Brain microvascular endothelial cell (primary cell): ENCODE measurements around the gene COX20.

Experiments used
- DNase-seq: peaks from one replicate; pipeline ENCODE4 v3.0.0-alpha.2; 2020
- H3K27ac ChIP-seq: fragments of 250-450 bp; sonication (Bioruptor Pico); 2 replicates; pipeline ENCODE4 v1.5.1; 2020; ENCODE audit warnings: mild to moderate bottlenecking, moderate library complexity
- H3K27me3 ChIP-seq: fragments of 250-450 bp; sonication (Bioruptor Pico); replicated peaks from 2 replicates; pipeline ENCODE4 v1.5.1; 2020; ENCODE audit warnings: mild to moderate bottlenecking
- H3K36me3 ChIP-seq: fragments of 250-450 bp; sonication (Bioruptor Pico); replicated peaks from 2 replicates; pipeline ENCODE4 v1.5.1; 2020; ENCODE audit warnings: mild to moderate bottlenecking
- H3K4me3 ChIP-seq: 2 replicates; pipeline ENCODE4 v1.5.1; 2011; ENCODE audit warnings: low read depth, mild to moderate bottlenecking, control low read depth, low read length, moderate library complexity
- in situ Hi-C: cut with HindIII; loops from 2 replicates; pipeline ENCODE4 v1.10.0; 2017; ENCODE audit warnings: low sequenced_read_pairs, low pct_ligation_motif_present
- TF ChIP-seq, protein P1 (sequence below): IDR thresholded peaks from 2 replicates; pipeline ENCODE4 v1.5.1; 2011; ENCODE audit warnings: low read depth, mild to moderate bottlenecking, moderate library complexity, low read length, control low read depth, inconsistent platforms; ENCODE audit errors: missing control alignments

Gene COX20

DNA sequence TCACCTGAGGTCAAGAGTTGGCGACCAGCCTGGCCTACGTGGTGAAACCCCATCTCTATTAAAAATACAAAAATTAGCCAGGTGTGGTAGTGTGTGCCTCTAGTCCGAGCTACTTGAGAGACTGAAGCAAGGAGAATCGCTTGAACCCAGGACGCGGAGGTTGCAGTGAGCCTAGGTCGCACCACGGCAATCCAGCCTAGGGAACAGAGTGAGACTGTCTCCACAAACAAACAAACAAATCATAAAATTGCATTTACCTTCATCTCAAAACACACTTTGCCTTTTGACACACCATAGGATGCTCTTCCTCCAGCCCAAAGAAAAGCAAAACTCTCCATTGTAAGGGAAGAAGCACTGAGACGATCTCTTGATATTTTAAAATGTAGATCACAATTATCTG is 24.6 kb downstream of the COX20 start:
- TF ChIP-seq, protein P1, sequence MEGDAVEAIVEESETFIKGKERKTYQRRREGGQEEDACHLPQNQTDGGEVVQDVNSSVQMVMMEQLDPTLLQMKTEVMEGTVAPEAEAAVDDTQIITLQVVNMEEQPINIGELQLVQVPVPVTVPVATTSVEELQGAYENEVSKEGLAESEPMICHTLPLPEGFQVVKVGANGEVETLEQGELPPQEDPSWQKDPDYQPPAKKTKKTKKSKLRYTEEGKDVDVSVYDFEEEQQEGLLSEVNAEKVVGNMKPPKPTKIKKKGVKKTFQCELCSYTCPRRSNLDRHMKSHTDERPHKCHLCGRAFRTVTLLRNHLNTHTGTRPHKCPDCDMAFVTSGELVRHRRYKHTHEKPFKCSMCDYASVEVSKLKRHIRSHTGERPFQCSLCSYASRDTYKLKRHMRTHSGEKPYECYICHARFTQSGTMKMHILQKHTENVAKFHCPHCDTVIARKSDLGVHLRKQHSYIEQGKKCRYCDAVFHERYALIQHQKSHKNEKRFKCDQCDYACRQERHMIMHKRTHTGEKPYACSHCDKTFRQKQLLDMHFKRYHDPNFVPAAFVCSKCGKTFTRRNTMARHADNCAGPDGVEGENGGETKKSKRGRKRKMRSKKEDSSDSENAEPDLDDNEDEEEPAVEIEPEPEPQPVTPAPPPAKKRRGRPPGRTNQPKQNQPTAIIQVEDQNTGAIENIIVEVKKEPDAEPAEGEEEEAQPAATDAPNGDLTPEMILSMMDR = no peak
- in situ Hi-C loops = no loop called here
- H3K27me3 ChIP-seq = no peaks in the 10 kb centered on the region
- peaks cover 61% of the 10 kb centered on the region for H3K36me3 ChIP-seq
- no peak overlapping the region for H3K4me3 ChIP-seq
- no peak for DNase-seq
- no peak overlapping the region for H3K27ac ChIP-seq

DNA sequence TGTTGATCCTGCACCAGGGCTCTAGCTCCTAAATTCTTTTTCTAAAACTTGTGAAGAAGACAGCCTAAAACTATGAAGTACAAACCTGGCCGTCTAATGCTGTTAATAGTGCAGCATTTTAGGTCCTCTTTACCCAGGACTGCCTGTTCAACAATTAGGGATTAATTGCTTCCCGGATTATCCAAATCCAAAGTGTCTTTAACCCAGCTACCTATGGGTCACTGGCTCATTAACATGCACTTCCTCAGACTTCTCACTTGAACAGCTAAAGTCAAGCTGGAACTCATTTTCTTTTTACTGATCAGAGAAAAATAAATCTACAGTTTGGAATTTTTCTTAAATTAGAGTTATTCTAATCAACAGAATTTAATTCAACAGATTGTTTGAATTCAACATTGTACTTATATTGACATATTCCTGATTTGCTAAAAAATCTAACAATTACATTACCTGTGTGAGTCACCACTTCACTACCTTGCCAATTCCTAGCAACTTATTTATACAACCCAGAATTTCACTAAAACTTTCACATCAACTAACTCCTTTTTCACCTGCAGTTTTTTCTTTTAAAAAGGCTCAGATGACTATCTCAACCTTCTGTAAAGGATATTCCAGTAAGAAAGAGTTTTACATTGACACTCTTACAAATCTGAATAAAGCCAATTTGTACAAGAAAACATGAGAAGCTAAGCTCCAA is 25.6 kb downstream of the COX20 start:
- DNase-seq = no peak
- H3K27ac ChIP-seq = no peak overlapping the region

DNA sequence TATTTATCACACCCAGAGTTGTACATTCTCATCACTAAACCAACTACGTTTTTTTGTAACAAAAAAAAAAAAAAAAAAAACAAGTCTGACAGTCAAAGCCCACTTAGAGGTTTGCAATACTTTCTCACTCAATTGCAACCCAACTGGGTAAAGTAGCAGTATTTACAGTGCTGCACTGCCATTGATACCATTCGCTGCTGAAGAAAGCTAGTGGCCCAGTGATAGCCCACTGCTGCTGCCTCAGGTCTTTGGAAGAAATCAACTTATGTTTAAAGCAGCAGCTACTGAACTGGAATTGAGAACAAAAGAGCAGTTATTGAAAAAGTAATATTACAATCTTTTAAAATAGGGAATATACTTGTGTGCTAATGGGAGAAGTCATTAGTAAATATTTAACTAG is 26.2 kb downstream of the COX20 start:
- no peaks in the 10 kb centered on the region for H3K27me3 ChIP-seq
- no peak overlapping the region for H3K27ac ChIP-seq
- DNase-seq = no peak
- peak overlapping the region; percentile 98 for H3K4me3 ChIP-seq
- in situ Hi-C loops = no loop called here
- H3K36me3 ChIP-seq = peaks cover 45% of the 10 kb centered on the region
- TF ChIP-seq, protein P1 = no peak

More for the DNA sequence above, 25.6 kb downstream of the COX20 start:
- Histone ChIP-seq H3K27me3 (no peaks in the 10 kb centered on the region), H3K36me3 (peaks cover 52% of the 10 kb centered on the region), H3K4me3 (peak overlapping the region; percentile 98)
- in situ Hi-C loops = no loop called here
- TF ChIP-seq, protein P1 = no peak

DNA sequence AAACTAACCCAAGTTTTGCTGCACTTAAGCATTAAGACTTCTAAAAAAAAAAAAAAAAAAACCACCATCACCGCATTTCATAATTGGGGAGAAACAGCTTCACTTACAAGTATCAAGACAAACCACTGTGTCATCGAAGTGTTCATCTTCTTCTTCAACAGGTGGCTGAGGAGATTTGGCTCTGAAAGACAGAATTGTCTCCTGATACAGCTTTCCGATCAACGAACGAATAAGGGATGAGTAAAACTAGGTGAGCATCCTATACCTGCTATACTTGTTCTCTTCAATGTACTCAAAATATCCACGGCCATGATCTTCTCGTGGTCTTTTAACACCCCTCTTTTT is 26.9 kb downstream of the COX20 start:
- Histone ChIP-seq H3K27ac (peak overlapping the region; percentile 92), H3K4me3 (peak overlapping the region; percentile 98), H3K27me3 (no peaks in the 10 kb centered on the region), H3K36me3 (peaks cover 40% of the 10 kb centered on the region)
- in situ Hi-C loops = no loop called here
- no peak for DNase-seq
- TF ChIP-seq, protein P1 = no peak

DNA sequence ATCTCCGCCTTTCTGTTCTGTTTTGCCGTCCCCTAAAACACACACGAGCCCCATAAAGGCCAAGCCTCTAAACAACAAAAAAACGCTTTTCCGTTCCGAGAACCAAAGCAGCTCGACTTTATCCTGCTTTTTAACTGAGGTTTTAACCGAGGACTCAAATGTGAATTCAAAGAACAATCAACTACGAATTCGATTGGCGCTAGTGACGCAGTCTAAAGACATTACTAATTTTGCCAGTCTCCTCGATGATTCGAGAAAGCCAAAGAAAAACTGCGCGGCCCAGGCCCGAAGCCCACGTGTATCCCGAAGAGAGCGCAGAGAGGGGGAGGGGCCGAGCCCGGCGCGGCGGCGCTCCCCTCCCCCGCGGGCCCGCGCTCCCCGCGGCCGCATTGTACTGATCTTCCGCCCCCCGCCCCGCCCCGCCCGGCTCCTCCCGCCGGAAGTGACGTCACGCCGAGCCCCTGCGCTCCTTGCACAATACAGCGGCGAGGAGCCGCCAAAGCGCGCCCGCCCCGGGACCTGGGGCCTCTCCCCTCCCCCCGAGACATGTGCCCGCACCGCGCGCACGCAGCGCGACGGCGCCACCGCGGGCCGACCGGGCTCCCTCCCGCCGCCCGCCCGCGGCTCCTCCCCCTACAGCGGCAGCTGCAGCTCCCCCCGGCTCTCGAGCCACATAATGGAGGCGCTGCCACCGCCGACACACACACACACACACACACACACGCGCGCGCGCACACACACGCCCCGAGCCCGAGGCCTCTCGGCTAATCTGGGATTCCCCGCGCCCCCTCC is 27.4 kb downstream of the COX20 start:
- TF ChIP-seq, protein P1 = no peak
- no peaks in the 10 kb centered on the region for H3K27me3 ChIP-seq
- in situ Hi-C loops = no loop called here
- H3K36me3 ChIP-seq = peaks cover 34% of the 10 kb centered on the region
- peak overlapping the region; percentile 98 for H3K4me3 ChIP-seq
- H3K27ac ChIP-seq = peak overlapping the region; percentile 92
- peak; percentile 91 for DNase-seq
